GM21737 (cell line): ENCODE measurements around the gene LRRFIP1.
A peak's percentile ranks its signal among the peaks of the same experiment; 100 is the strongest.

Source experiments
- ATAC-seq: cut with Tn5 transposase; IDR thresholded peaks from one replicate; pipeline ENCODE4 v1.9.1; 2021; ENCODE audit warnings: mild to moderate bottlenecking, moderate library complexity; ENCODE audit not compliant: unreplicated experiment

The LRRFIP1 gene

DNA sequence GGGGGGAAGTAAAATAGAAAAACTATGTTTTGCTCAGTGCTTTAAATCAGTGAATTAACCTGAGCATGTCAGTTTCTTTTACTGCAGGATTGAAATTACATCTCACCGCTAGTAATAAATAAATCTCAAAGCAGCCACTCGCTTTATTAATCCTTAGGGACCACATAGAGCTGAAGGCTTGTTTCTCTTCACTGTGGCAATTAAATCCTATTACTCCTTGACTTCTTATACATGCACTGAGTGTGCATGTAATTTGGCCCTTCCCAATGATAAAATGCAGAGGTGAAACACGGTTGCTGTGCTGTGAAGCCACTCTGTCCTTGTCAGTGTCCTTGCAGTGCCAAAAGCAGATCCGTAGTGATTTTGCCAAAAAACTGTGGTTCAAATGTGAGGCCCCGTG lies 94.1 kb downstream of the LRRFIP1 start:
- ATAC-seq: no peak

DNA sequence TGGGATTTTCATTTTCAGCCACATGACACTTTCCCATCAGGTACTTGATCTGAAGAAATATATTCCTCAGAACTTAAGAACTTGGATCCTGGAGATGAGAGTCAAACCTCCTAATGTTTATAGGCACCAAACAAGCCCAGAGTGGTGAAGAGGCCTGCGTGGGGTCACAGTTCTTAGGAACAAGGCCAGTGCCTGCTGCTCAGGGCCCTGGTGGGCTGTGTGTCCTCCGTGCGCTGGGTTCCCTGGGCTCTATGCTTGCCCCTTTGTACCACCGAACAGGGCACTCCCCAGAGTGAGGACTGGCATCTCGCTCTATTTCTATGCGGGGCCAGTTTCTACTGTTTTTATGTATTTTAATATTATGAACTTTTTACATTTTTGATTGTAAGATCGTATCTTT lies 95.2 kb downstream of the LRRFIP1 start:
- ATAC-seq: no peak

DNA sequence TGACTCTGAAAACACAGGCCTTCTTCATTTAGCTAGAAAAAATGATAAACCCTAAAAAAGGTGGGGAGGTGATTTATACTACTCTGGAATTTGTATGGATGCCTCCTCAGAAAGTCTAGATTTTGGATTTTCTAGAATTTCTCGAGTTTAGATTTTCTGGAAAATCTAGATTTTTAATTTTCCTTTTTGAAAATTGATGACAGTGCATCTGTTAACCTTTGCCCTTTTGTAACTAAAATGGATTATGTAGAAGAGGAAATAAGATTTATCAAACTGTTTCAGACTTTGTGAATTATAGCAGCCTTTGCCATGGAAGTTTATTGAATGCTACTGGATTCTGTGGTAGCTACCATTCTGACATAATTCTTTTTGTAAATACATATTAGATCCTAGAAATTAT lies 95.6 kb downstream of the LRRFIP1 start:
- ATAC-seq: no peak

DNA sequence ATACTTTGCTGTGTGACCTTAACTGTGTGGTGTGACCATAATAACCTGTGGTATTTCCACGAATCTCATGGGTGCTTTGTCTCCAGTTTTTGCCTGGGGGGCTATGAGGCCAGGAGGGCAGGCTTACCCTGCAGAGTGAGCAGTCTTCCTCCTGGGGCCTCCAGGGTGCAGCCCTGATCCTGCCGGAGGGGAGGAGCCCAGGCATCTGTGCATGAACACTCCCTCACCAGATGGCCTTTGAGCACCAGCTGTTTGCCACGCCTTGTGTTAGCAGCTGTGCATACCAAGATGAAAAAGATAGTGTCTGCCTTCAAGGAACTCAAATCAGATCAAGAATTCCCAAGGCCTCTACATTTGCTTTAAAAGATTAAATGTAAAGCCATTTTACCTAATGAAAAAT lies 96.2 kb downstream of the LRRFIP1 start:
- ATAC-seq: peak; percentile 67

DNA sequence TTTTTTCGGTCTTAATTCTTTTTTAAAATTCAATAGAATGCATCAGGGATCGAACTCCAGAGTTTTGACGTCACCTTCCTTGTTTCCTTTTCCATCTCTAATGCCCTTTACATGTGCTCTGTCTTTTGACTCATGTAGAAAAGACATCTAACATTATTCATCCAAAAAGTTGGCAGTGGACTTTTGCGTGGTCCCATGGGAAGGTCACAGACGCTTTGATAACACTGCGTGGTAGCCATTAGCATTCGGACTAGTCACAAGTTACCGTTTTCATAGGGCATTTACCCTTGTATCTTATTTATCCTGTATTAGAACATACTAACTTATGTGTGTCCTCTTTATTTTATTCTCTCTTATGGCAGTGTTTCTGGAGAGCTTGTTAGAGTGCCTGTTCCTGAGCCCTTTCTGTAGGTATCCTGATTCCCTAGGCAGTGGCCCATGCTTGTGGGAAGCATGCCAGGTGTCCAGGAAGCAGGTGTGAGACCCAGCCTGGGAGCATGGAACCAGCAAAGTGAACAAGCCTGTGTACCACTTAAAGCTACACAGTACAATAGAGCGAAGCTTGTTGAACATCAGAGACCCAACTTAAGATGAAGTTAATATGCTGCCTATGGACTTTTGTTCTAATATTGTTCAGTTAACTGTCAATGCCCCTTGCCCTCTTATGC lies 97.6 kb downstream of the LRRFIP1 start:
- ATAC-seq: no peak

DNA sequence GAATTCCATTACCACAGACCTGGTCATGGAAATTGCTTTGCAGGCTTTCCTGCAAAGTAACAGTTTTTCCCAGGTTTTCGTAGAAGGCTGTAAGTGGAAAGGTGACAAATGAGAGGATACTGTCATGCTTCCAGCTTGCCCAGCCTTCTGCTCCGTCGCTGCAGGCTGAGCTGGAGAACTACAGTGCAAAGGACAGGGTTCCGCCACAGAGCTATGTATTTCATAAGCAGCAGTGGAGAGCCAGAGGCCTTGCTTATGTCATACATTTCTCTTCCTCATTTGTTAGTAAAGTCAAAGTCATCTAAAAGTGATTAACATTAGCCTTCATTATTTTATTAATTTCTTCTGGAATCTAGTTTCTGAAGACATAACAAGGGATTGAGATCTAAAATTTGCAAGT lies 98.3 kb downstream of the LRRFIP1 start:
- no peak for ATAC-seq

DNA sequence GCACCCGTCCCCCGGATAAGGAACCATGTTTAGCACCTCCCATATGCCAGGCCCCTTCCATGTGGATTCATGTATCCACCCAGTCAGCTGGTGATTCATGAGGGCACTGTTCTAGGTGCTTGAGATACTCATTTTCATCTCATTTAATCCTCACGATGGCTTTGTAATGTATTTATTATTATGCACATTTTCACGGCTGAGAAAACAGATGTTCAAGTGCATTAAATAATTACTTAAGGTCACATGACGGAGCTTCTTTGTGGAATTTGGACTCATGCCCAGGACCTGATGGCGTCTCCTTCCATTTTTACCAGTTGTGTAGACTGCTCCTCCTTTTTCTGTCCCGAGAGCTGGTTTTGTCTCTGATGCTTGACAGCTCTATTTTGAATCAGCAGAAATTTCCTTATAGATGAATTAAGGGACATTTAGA lies 99.0 kb downstream of the LRRFIP1 start:
- no peak for ATAC-seq

DNA sequence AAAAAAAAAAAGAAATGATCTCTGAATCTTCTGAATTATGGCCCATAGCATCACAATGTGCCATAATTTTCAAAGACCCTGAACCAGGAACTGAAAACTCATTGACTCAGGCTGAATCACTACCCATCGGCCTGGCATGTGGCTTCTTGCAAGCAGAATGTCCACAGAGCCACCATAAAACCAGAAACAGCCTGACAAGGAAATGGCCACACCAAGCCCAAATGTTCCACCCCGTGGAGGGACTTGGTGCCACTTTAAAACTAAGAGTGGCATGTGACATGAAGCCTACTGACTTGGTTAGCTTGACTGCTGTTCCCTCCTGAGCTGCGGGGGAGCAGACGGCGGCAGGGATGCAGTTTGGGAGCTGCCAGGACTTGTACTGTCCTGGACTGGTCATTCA lies 100.0 kb downstream of the LRRFIP1 start:
- ATAC-seq: no peak

DNA sequence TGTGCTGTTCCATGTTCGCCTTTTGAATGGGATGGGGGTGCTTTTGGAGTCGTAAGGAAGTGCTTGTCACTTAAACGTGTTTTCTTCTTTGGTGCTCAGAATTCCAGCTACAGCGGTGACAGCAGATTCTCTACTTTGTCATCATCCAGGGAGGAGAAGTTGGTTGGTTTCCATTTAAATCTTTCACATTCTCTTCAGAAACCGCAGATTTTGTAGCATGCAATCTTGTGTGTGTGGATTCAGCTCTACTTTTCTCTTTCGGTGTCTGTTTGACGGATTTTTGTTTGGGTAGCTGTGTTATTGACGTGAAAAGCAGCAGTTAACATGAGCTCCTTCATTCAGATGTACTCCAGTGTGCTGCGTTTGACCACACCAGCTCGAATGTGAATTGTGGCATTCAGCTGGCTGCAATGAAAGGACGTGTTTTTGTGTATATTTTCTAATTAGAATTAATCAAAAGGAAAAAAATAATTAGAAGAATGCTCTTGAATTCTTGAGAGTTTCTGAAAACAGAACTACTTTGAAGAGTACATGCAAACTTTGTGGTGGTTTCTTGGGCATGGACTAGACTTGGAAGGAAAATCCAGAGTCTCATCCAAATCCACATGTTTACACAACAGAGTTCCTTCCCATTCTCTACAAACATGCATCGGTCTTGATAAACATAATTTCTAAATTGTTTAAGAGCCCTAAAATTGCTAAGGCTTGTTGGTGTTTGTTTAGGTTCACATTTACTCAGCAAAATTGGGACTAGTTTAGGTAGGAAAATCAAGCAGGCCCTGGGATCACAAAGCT lies 102.5 kb downstream of the LRRFIP1 start:
- ATAC-seq: no peak

DNA sequence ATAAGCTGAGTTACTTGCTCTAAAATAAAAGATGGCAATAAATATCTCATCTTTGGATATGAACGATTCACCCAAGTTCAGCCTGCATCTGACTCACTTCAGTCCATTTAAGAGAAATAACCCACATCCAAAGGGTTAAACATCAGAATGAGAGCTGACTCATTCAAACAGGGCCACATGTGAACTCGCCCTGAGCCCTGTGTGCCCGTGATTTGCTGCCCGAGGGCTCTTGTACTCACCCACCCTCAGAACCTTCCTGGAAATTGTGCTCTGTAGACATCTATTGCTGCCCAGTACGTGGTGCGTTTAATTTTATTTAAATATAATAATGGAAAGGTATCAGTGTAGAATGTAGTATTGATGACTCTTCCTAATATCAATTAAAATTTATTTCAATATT lies 104.3 kb downstream of the LRRFIP1 start:
- no peak for ATAC-seq

DNA sequence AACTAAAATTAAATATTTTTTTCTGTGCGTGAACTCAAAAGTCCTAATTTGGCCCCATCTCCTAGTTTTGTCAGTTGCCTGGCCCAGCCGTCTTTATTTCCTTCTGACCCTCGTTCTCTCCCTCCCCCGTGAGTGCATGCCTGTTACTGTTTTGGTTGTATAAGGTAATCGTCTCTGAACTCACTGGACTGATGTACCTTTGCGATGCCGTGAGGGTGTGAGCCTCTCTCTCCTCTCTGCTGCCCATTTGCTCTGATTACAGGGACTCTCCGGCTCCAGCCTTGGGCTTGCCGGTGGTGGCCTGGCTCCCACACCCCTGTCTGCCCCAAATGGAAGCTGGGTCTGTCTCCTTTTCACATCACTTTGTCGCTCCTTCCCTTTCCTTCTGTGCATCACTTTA lies 104.7 kb downstream of the LRRFIP1 start:
- ATAC-seq: no peak

DNA sequence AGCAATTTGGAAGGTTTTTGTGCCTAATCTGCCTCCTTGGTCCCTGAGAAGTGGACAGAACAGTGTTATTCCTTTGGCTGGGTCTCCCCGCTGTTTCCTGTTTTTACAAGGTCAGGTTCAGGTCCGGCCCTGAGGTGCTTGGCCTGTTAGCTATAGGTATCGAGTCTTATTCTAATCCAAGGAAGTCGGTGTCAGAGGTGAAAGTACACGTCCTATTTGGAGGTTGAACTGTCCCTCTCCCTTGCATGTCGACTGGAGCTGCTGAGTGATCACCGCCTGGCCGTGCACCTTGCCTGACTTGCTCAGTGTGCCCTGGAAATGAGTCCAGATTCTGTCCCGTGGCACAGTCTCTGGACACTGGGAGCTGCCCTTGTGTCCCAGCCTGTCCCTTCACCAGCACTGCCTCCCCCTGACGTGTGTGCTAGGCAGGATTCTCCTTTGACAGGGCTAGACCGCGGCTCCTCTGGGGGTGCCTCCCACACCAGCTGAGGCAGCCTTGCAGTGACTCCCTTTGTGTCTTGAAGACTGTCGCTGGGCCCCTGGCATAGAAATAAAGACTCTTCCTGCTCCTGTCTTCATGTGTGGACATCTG lies 105.5 kb downstream of the LRRFIP1 start:
- no peak for ATAC-seq

DNA sequence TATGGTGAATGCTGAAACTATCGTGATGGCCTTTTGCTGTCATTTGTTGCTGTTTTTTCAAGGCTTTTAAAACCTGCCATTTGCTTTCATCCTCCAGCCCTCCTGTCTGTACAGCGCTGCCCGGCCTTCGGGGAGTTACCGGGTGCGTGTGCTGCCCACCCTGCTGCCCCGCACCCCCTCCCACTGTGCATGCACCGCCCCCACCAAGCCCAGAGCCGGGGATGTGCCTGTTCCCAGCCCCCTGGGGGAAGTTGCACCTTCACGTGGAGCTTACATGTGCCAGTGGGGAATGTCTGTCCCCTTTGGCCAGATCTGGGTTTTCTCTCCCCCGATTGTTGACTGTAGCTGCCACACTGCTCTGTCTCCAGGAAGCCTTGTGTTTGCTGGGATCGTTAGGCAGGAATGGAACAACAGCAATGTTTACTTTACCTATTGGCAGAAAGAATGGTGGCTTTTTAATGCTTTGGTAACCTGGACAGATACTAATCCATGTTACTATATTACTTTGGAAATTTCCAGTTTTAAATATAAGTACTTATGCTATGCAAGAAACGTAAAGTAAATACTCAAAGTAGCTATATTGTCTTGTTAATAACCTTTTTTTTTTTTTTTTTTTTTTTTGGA lies 106.4 kb downstream of the LRRFIP1 start:
- no peak for ATAC-seq

DNA sequence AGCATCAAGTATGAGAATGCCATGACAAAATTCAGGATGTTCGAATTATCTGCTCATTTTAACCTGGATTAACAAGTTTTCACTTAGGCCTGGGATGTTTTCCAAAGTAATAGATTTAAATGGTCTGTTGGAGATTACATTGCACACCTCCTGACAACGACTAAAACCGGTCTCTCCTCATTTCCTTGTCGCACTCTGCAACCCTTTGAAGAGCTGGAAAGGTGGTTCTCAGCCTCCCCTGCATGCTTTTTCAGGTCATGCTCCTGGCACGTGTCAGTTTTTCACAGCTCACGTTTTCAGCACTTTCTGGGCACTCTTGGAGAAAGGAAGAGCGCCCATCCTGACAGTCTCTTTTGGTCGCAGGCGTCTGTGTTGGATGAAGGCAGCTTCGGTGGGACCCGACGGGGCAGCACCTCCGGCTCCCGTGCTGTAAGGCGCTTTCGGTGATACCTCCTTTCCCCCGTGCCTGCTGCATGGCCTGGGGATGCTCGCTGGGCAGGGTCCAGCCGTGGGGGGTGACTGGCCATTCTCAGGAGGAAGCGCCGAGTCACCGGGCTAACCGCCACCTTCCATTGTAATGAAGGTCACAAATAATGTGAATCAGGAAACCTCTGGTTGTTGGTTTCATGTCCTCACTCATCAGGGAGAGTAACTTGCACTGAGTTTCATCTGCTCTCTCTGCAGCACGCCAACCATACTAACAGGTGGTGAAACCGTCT lies 107.7 kb downstream of the LRRFIP1 start:
- ATAC-seq: no peak

DNA sequence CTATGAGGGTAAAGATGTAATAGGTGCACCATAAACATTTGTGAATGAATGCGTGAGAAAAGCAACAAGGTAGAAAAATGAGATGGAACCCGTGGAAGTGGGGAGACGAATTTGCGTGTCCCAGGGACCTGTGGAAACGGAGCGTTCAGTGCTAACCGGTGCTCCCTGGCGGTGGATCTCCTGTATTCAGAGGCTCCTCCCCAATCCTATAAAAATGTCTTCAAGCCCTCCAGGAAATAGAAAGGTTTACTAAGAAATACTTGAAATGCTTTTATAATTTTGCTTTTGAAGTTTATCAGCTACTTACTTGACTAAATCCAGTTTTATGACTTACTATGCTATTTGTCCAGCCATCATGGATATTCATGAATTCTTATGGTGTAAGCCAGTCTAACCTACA lies 108.4 kb downstream of the LRRFIP1 start:
- no peak for ATAC-seq

DNA sequence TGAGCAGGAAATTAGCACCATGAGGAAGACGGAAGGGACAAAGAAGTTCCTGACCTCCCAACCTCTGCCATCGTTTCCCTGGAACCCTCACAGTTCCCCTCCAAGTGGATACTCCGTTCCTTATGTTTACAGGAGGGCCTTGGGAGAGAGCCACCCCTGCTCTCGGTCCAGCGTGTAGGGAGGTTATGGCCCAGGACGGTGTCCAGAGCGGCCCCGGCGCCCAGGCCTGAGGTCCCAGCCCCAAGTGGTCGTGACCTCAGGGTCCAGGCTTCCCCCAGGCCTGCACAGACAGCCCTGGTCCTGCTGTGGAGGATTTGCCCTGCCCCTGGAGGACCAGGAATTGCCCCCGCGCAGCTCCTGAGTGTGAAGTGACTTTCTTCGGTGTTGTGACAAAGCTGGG lies 109.4 kb downstream of the LRRFIP1 start:
- no peak for ATAC-seq

DNA sequence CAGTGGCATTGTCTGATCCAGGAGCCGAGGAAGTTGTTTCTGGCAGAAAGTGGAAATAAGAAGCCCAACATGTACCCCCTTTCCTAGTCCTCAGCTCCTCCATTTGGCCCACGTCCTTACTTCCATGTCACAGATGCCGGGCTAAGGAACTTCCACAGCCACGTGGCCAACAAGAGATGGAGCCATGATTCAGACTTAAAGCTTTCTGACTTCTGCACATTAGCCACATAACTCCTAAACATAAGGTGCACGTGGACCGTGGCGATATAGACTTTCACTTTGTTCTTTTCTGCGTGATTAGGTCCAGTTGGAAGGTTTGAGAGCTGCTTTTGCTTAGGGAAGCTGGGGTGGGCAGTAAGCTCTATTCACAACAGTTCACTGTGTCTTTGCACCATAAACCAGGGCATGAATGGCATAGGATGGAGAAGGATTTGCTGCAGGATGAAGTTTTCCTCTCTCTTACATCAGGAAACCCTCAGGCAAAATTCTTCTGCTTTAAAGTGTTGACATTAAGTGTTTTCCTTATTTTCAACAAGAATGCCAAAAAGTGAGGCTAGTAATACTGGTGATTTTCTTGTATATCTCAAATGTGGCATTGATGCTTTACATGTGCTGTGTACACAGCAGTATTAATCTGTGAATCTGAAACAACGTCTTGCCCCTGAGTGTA lies 109.9 kb downstream of the LRRFIP1 start:
- no peak for ATAC-seq

DNA sequence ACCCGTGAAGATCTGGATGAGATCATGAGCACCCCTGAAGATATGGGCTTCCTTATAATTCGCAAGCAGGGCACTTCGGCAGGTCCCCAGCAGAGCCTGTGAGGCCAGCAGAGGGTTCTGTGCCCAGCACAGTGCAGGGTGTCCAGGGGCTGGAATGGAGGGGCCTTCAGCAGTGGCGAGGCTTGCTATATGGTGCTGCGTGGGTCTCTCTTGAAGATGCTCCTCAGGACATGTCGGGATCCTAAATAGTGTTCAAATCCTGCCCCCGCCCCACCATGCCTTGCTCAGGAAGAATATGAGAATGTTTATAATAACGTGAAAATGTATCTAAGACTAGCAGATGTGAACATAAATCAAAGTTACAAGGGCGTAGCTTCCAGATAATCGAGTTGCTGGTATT lies 110.9 kb downstream of the LRRFIP1 start:
- no peak for ATAC-seq

DNA sequence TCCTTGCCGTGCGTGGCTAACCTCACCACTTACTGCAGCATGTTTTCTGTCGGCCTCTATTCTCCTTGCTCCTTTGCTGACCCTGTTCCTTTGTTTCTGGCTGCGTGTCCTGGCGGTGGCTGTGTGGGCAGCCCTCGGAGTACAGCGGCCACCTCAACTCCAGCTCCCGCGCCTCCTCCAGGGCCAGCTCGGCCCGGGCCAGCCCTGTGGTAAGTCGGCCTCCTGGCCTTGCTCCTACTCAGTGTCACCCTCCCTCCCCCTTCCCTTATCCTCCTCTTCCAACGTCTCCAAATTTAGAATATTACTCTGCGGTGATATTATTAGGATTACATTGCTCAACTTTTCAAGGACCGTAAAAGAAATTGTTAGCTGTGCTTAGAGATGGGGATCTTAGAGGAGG lies 111.7 kb downstream of the LRRFIP1 start:
- ATAC-seq: no peak

DNA sequence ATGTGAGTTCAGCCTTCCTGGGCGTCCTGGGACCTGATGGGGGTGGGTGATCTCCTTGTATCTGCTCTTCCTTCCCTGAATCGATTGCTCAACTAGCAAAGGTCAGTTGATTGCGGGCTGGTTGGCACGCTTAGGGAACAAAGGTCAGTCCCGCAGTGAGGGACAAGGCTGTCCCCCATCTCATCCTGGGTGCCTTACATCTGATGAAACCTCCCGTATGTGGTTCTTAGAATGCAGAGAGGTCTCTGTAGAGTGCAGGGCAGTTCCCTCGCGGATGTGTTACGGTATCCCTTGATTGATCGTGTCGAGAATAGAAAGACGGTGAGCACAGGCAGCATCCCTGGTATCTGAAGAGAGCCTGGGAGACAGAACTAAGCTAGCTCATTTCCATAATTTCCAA lies 114.8 kb downstream of the LRRFIP1 start:
- no peak for ATAC-seq

DNA sequence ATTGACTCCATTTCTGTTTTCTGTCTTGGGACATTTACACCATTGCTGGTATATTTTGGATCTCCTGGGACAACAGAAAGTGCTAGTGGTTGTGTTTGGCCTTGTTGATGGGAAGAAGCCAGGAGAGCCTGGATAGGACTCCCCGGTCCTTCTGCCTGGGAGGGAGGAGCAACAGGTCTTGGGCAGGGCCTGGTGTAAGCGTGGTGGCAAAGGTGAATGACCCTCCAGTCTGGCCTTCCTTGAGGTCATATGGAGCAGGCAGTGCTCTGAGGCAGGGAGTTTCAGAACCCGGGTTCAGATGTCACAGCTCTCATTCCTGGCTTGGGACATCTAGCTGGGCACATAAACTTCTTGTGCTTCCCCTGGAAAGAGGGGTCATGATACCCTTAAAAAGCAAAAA lies 115.2 kb downstream of the LRRFIP1 start:
- no peak for ATAC-seq
